ENCODE measurements around the gene ALX1. TPM values are rescaled to one million over a fixed set of nuclear protein-coding genes. Genes with fewer than 3 reads are reported as not detected.

The ALX1 gene
- total RNA-seq = 13.0 TPM

DNA sequence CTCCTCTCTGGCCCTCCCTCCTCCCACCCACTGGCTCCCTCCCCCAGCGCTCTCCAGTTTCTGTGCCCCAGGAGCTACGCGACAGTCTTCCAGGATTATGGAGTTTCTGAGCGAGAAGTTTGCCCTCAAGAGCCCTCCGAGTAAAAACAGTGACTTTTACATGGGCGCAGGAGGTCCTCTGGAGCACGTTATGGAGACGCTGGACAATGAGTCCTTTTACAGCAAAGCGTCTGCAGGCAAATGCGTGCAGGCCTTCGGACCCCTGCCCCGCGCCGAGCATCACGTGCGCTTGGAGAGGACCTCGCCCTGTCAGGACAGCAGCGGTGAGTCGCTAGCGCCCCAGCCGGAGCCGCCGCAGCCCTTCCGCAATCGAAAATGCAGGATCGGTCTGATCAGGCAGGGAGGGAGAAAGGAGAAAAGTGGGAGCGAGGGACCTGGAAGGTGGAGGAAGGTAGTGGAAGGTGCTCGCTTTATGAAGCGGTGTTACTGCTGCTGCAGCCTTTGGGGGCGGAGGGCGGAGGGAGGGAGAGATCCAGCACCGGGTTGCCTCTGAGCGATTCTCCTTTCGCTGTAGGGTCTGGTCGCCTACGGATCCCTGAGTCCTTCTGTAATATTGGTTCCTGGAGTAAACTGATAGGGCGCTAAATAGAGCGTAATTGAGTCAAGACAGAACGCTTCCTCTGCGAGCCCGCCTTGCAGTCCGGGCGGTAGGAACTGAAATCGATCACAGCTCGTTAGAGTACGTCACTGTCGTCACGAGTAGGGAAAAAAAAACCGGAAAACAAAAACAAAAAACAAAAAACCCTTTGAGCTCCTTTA, at the start of gene ALX1:
TSS of gene ALX1 (plus strand) at position 56 of the 819 bp plus-strand sequence. CDS start at position 98, 42 bp downstream.

Other genes with a start within 250 kb of the ALX1 start
- gene TSPAN19, start 243.9 kb upstream of the ALX1 start, total RNA-seq = 0.22 TPM
- 10.1 TPM for gene LRRIQ1, start 243.9 kb upstream of the ALX1 start, total RNA-seq